CD4-positive, alpha-beta T cell treated with Interleukin-15 for 1 hour (primary cell): ENCODE data around the gene TNNI3K.

ENCODE experiments used
- DNase-seq: peaks from one replicate; pipeline ENCODE4 v3.0.0-alpha.2; 2020

The TNNI3K gene

GRCh38 chr1:74452035-74452434, 216.8 kb downstream of the TNNI3K start:
- DNase-seq: no peak

GRCh38 chr1:74453277-74453676, 218.1 kb downstream of the TNNI3K start:
- no peak for DNase-seq

- no peak for DNase-seq
These were observed 220.2 kb downstream of the TNNI3K start for GRCh38 chr1:74455390-74455789.

- DNase-seq: no peak
These were observed 222.1 kb downstream of the TNNI3K start for GRCh38 chr1:74457253-74457652.

- no peak for DNase-seq
These were observed 228.3 kb downstream of the TNNI3K start for GRCh38 chr1:74463333-74463988.

GRCh38 chr1:74464037-74464436, 228.8 kb downstream of the TNNI3K start:
- DNase-seq: no peak

- DNase-seq: peak; percentile 16
These were observed 230.1 kb downstream of the TNNI3K start for GRCh38 chr1:74465193-74465681.

GRCh38 chr1:74467786-74468377, 232.7 kb downstream of the TNNI3K start:
- DNase-seq: no peak

- no peak for DNase-seq
These were observed 233.9 kb downstream of the TNNI3K start for GRCh38 chr1:74468982-74469603.

GRCh38 chr1:74470251-74470650, 235.1 kb downstream of the TNNI3K start:
- DNase-seq: no peak

GRCh38 chr1:74470936-74471335, 235.7 kb downstream of the TNNI3K start:
- DNase-seq: no peak

GRCh38 chr1:74471470-74471869, 236.3 kb downstream of the TNNI3K start:
- DNase-seq: no peak

GRCh38 chr1:74474585-74474984, 239.4 kb downstream of the TNNI3K start:
- no peak for DNase-seq

GRCh38 chr1:74478979-74479378, 243.8 kb downstream of the TNNI3K start:
- DNase-seq: no peak

- no peak for DNase-seq
These were observed 244.9 kb downstream of the TNNI3K start for GRCh38 chr1:74480068-74480467.

- DNase-seq: no peak
These were observed 246.4 kb downstream of the TNNI3K start for GRCh38 chr1:74481607-74482006.

GRCh38 chr1:74485622-74486021, 250.4 kb downstream of the TNNI3K start:
- DNase-seq: no peak

GRCh38 chr1:74486036-74486435, 250.8 kb downstream of the TNNI3K start:
- DNase-seq: no peak

- no peak for DNase-seq
These were observed 261.5 kb downstream of the TNNI3K start for GRCh38 chr1:74496669-74497068.

- no peak for DNase-seq
These were observed 263.7 kb downstream of the TNNI3K start for GRCh38 chr1:74498901-74499300.

- DNase-seq: no peak
These were observed 267.2 kb downstream of the TNNI3K start for GRCh38 chr1:74502432-74502831.

- no peak for DNase-seq
These were observed 267.7 kb downstream of the TNNI3K start for GRCh38 chr1:74502858-74503257.

- DNase-seq: no peak
These were observed 269.1 kb downstream of the TNNI3K start for GRCh38 chr1:74504125-74504932.
